HG03469 (cell line): ENCODE data around the gene UFSP2.

Experiments
- ATAC-seq: cut with Tn5 transposase; IDR thresholded peaks from one replicate; pipeline ENCODE4 v1.9.1; 2021; ENCODE audit warnings: mild to moderate bottlenecking, moderate library complexity, moderate number of reproducible peaks; ENCODE audit not compliant: unreplicated experiment

The UFSP2 gene

GRCh38 chr4:185429660-185430059 is 3.9 kb upstream of the UFSP2 start:
- no peak for ATAC-seq

- no peak for ATAC-seq
These were observed 1.4 kb upstream of the UFSP2 start for GRCh38 chr4:185426960-185427688.

DNA sequence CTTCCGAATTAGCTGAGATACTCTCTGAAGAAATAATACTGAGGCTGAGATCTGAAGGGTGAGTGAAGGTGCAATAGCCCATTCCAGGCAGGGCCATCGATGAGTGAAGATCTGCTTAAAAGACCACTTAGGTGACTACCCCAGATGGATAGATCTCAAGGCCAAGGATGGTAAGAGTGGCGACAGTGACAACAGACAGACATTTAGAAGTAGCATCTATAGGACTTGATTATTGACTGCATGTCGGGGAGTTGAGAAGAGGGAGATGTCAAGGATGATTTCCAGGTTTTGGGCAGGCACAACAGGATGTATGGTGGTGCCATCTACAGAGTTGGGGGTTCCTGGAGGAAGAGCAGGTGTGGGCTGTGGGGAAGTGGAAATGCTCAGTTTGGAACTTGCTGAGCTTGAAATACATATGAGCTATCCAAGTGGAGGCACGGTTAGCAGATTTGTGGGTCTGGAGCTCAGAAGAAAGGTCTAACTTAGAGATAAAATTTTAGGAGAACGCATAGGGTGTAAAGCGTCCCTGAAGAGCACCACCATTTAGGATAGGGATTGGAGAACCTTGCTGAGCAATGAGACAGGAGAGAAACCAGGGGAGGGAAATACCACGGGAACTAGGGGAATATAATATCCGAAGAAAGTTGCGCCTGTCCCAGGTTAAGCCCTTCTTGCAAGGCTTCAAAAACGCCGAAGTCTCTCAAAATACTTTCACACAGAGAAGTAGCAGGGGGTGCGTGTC is 688 bp downstream of the UFSP2 start:
- no peak for ATAC-seq

GRCh38 chr4:185421366-185422124 is 4.2 kb downstream of the UFSP2 start:
- no peak for ATAC-seq

- ATAC-seq, result no peak
These were observed 8.8 kb downstream of the UFSP2 start for GRCh38 chr4:185416955-185417354.

DNA sequence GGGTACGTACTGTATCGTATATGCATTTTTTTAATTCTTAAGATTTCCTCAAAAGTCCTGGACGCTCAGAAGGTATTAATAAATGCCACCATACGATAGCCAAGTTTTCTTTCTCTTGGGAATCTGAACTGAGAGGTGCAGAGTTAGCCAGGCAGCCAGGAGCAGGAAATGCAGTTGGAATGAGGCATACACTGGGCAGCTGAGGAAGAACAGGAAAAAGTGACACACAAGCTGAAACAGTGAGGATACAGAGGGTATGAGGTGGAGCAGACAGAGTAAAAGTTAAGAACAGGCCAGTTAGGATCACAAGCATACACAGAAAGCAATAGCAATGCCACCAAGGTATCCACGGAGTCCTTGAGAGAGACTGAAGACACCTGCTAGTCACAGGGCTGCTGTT is 13.4 kb downstream of the UFSP2 start:
- ATAC-seq, result no peak

- no peak for ATAC-seq
These were observed 13.9 kb downstream of the UFSP2 start for GRCh38 chr4:185411849-185412248.

DNA sequence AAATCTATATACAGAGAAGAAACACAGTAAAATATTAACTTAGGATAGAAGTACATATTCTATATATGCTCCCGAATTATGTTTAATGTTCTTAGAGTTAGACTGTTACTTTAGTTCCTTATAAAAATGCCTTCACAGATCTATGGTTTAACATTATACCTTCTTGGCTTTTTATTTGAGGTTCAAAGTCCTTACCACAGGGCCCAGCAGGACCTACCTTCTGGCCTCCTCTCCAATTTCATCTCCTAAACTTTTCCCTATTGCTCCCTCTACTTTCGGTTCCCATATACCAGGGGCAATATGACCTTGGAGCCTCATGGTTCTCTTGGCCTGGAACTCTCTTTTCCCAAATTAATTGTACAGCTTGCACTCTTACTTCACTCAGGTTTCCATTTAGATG is 17.3 kb downstream of the UFSP2 start:
- no peak for ATAC-seq

GRCh38 chr4:185405296-185405999 is 20.3 kb downstream of the UFSP2 start:
- peak; percentile 43 for ATAC-seq

GRCh38 chr4:185404031-185404430 is 21.7 kb downstream of the UFSP2 start:
- ATAC-seq, result no peak

GRCh38 chr4:185399466-185399865 is 26.3 kb downstream of the UFSP2 start:
- ATAC-seq, result no peak

DNA sequence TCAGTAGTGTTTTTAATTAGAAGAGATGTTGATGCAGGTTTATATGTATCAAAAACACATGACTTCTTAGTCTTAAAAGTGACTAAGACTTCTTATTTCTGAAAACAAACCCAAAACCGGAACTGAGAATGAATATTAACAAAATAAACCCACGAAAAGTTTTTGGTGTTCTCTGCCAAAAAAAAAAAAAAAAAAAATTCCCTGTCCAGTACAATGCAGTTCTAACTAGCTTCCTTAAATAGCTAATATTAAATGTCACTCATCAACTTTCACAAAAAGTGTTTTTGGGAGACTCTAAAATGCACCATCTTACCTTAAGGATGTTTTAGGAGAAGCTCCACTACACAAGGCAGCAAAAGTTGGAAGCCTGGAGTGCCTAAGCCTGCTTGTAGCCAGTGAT is 27.1 kb downstream of the UFSP2 start:
- ATAC-seq, result no peak

DNA sequence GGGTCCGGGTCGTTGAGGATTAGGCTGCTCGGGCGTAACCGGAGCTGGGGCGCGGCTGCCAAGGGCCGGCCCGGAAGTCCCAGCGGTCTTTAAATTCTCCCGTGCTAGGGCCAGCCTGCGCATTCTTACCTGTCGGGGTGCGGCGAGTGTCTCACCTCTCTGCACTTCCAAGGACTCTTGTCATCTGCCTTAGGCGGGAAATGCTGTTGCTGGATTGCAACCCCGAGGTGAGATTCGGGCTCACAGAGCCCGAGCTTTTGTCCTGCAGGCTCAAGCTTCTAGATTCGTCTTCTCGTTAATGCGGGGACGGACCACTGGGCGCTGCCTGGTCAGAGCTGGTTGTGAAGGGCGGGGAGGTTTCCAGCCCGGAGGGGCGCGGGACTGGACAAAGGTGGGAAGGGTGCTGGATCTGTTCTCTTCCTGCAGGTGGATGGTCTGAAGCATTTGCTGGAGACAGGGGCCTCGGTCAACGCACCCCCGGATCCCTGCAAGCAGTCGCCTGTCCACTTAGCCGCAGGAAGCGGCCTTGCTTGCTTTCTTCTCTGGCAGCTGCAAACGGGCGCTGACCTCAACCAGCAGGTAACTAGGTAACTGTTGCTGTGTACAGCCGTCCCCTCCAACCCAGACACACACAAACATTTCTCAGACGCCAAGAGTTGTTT is 28.9 kb downstream of the UFSP2 start, which contains the start of gene ANKRD37:
TSS of gene ANKRD37 (plus strand) at position 118 of the 662 bp plus-strand sequence. CDS start at position 201, 83 bp downstream.
- no peak for ATAC-seq

DNA sequence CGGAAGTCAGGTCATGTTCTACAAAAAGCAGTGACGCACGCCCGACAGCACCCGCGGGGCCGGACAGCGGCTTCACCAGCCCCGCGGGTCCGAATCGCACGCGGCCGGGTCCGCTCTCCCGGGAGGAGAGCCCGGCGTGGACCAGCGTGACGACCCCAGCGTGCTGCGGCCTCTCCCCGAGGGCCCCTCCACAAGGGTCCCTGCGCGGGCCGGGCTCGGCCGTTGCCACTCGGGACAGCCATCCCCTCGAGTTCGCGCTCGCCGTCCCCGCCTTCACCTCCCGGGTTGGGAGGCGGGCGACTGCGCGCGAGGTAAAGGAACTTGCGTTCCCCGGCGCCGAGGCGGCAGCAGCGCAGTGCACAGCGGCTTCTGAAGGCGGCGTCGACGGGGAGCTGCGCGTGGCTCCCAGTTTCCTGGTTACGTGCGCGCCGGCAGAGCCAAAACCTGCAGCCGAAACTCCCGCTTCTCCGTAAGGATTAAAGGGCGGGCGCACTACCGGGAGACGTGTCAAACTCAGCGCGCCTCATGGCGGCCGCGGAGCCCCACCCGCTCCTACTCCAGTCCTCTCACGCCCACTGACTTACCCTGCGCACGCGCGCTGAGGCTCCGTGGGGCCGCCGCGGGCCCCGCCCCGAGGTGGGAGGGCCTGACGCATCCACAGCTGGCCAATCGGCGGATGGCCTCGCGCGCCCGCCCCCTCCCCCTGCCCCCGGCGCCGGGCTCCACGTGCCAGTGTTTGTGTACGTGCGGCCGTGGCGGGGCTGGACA is 29.6 kb downstream of the UFSP2 start:
- ATAC-seq, result peak; percentile 61

- no peak for ATAC-seq
These were observed 30.4 kb downstream of the UFSP2 start, which contains the start of gene LRP2BP for GRCh38 chr4:185395238-185395955. Gene LRP2BP (minus strand): TSS chr4:185395924. CDS start chr4:185378186, 17,738 bp downstream.

DNA sequence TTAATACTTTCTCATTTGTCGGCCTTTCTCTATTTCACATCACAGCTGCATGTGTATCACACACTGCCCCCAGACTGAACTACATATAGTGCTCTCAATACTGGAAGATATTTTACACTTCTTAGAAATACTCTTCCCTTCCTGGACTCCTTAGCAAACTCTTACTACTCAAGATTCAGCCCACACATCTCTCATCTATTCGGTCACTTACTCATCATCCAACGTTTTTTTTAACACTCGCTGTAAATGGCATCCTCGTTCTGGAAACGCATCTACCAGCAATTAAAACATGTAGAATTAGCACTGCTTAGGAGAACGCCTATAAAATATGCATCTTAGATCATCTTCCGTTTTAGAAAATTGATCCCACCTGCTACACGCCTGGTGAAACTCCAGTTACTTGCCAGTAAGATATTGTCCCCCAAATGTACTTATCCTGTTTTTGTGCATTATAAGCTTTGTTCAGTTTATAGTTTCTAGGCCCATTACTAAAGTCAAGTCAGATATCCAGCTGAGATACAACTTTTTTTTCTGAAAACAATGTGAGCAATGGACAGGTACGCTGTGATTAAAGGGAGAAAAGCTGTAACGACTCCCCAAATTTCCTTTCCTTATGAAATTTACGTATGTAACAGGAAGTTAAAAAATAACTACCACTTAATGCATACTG is 31.1 kb downstream of the UFSP2 start:
- no peak for ATAC-seq

DNA sequence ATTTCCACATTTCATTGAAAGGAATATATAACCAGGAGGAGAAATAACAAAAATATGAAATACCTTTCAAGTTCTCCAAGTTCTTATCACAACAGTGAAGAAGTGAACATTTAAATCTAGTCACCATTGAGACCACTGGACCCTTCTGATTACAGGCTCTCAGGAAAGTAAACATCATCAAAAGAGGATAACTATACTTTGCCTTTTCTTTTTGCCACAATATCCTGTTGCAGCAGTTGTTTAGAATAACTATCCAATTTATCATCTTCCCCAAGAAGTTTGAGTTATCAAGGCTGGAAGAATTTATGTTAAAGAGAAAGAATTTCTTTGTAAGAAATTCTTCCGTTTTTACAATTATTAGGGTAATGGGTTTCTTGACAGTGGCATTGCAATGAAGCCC is 33.6 kb downstream of the UFSP2 start:
- ATAC-seq, result no peak

DNA sequence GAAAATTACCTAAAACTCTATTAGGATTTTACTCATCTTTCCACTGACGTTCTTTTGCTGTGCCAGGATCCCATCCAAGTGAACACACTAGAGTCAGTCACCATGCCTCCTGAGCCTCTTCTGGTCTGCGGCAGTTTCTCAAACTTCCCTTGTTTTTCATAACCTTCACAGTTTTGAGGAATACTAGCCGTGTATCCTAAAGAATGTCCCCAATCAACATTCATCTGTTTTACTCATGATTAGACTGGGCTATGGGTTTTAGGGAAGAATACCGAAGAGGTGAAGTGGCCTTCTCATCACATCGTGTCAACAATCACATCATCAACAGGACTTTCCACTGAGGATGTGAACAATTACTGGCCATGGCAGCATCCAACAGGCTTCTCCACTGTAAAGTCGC is 34.8 kb downstream of the UFSP2 start:
- no peak for ATAC-seq
